Right lobe of liver (tissue), 4 donors: ENCODE data around the gene HM13.

Source experiments
- CTCF ChIP-seq, 4 donors: fragments of 200-600 bp in 3 of 4; fragments of 450-650 bp in 1 of 4; IDR thresholded peaks; one replicate each; pipeline versions ENCODE4 v1.5.1 to v1.8.0; 2016 to 2022; ENCODE audit warnings: antibody characterized with exemption in 4 of 4, mild to moderate bottlenecking in 2 of 4
- POLR2A ChIP-seq: fragments of 450-650 bp; IDR thresholded peaks from one replicate; pipeline ENCODE4 v1.6.1; 2017; ENCODE audit warnings: antibody characterized with exemption, mild to moderate bottlenecking
- donor health status: DM: no; HTN: no; CAD: no.
- donor health status: DM: no; HTN: no; CAD: no.
- donor health status: DM: no; HTN: yes; CAD: no.

DNA sequence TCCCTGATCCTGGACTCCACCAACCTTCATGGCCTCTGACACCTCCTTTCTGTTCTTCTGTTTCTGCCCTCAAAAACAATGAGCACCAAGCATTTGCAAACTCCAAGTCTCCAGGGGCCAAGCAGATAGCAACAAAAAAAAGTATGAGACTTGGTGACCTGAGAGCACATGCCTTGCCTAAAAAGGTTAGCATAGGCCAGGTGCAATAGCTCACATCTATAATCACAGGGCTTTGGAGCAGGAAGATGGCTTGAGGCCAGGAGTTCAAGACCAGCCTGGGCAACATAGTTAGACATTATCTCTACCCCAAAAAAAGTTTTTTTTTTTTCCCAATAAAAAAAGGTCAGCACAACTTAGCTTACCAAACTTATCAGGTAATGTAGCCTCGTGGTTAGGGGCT is 13.7 kb upstream of the HM13 start:
- TF ChIP-seq CTCF (IDR thresholded peaks at IDR 0.05) = no peak
- TF ChIP-seq POLR2A = no peak
